PC-3 (cell line): ENCODE data around the gene ZDHHC24. TPM values are rescaled to one million over a fixed set of nuclear protein-coding genes. Genes with fewer than 3 reads are reported as not detected.

Source experiments
- ATAC-seq: fragments of 200-7000 bp; cut with Tn5 transposase; 2 replicates; pipeline ENCODE4 v1.9.1; 2020; ENCODE audit warnings: mild to moderate bottlenecking, moderate library complexity
- BruUV-seq: library from RNA; stranded (reverse); fragments of 400-500 nt; replicated peaks from 2 replicates; lab custom pipeline; 2021; lab: Mats Ljungman, UMichigan
- CTCF ChIA-PET: fragments of 300-600 bp; sonication (Branson Sonifier 250); formaldehyde crosslinking; loops from one replicate; lab custom pipeline; 2022; ENCODE audit warnings: antibody characterized with exemption; lab: Charles Lee
- POLR2A ChIA-PET: fragments of 300-600 bp; sonication (Branson Sonifier 250); formaldehyde crosslinking; loops from one replicate; lab custom pipeline; 2022; ENCODE audit warnings: antibody characterized with exemption; ENCODE audit not compliant: unreplicated experiment; lab: Charles Lee
- DNase-seq: peaks from one replicate; pipeline ENCODE4 v3.0.0-alpha.2; 2015
- H2AFZ ChIP-seq: fragments of 300-600 bp; sonication (generic); 2 replicates; pipeline ENCODE4 v1.6.0; 2016; ENCODE audit warnings: antibody characterized with exemption, low read length
- H3F3A ChIP-seq: fragments of 300-600 bp; sonication (generic); one replicate; pipeline ENCODE4 v1.6.0; 2017; ENCODE audit warnings: antibody characterized with exemption, low read length, control low read depth, mild to moderate bottlenecking; ENCODE audit not compliant: unreplicated experiment
- H3K27ac ChIP-seq: fragments of 300-600 bp; sonication (generic); 2 replicates; pipeline ENCODE4 v1.5.1; 2016; ENCODE audit warnings: mild to moderate bottlenecking, low read length
- H3K27me3 ChIP-seq: fragments of 300-600 bp; sonication (generic); 2 replicates; pipeline ENCODE4 v1.6.1; 2016; ENCODE audit warnings: low read length, mixed read lengths
- H3K36me3 ChIP-seq: fragments of 300-600 bp; sonication (generic); 2 replicates; pipeline ENCODE4 v1.6.1; 2016; ENCODE audit warnings: low read depth, mixed run types, low read length, mixed read lengths
- H3K4me1 ChIP-seq: fragments of 300-600 bp; sonication (generic); 2 replicates; pipeline ENCODE4 v1.5.1; 2016; ENCODE audit warnings: low read length; ENCODE audit not compliant: insufficient read depth
- H3K4me2 ChIP-seq: fragments of 300-600 bp; sonication (generic); 2 replicates; pipeline ENCODE4 v1.6.0; 2016; ENCODE audit warnings: low read length
- H3K4me3 ChIP-seq: fragments of 300-600 bp; sonication (generic); 2 replicates; pipeline ENCODE4 v1.5.1; 2016; ENCODE audit warnings: mild to moderate bottlenecking, low read length, mixed read lengths
- H3K79me2 ChIP-seq: fragments of 300-600 bp; sonication (generic); 2 replicates; pipeline ENCODE4 v1.6.1; 2017; ENCODE audit warnings: low read length, mixed read lengths
- H3K9ac ChIP-seq: fragments of 300-600 bp; sonication (generic); 2 replicates; pipeline ENCODE4 v1.6.0; 2016; ENCODE audit warnings: mild to moderate bottlenecking, low read length
- H3K9me2 ChIP-seq: fragments of 300-600 bp; sonication (generic); replicated peaks from 2 replicates; pipeline ENCODE4 v1.6.1; 2016; ENCODE audit warnings: mixed run types, low read length, mixed read lengths
- H3K9me3 ChIP-seq: fragments of 300-600 bp; sonication (generic); 2 replicates; pipeline ENCODE4 v1.6.1; 2016; ENCODE audit warnings: low read length, mixed read lengths
- H4K20me1 ChIP-seq: fragments of 300-600 bp; sonication (generic); 2 replicates; pipeline ENCODE4 v1.6.1; 2016; ENCODE audit warnings: low read length, mixed read lengths
- EZH2 ChIP-seq: fragments of 300-600 bp; sonication (generic); IDR thresholded peaks from one replicate; pipeline ENCODE4 v1.6.1; 2017; ENCODE audit warnings: antibody characterized with exemption, mild to moderate bottlenecking, low read length; ENCODE audit not compliant: unreplicated experiment
- EZH2phosphoT487 ChIP-seq: fragments of 300-600 bp; sonication (generic); IDR thresholded peaks from 2 replicates; pipeline ENCODE4 v1.6.1; 2018; ENCODE audit warnings: mild to moderate bottlenecking, antibody characterized with exemption, low read length, borderline replicate concordance
- intact Hi-C: fragments of 100-400 bp; cut with micrococcal nuclease; formaldehyde crosslinking; loops from 2 replicates; pipeline ENCODE4 v1.9.0; 2023
- total RNA-seq: library from RNA; depleted of rRNA; stranded (reverse); fragments of >200 nt; gene quantifications from 2 replicates; pipeline ENCODE4 v1.2.3, GENCODE V29; 2014
- TF ChIP-seq, protein P1 (sequence below): fragments of 300-600 bp; sonication (generic); conservative IDR thresholded peaks from 2 replicates; pipeline ENCODE4 v1.5.1; 2017; ENCODE audit warnings: antibody characterized with exemption, low read depth, mild to moderate bottlenecking, low read length

The ZDHHC24 gene
- total RNA-seq, 1 experiment from 2014 or later: 15.1 TPM

- Histone ChIP-seq H3K9me2 (no peaks in the 10 kb centered on the region), H3K4me2 (peak within 1 kb of the TSS; percentile 91), H3K79me2 (peaks cover 22% of the 10 kb centered on the region), H3K36me3 (no peaks in the 10 kb centered on the region), H3K9me3 (no peaks in the 10 kb centered on the region), H3K27me3 (no peaks in the 10 kb centered on the region), H3F3A (no peaks in the 10 kb centered on the region), H3K27ac (no peak within 1 kb of the TSS), H3K4me1 (peaks cover 15% of the 10 kb centered on the region), H3K4me3 (peak within 1 kb of the TSS; percentile 77), H4K20me1 (no peaks in the 10 kb centered on the region), H3K9ac (peak within 1 kb of the TSS; percentile 77), H2AFZ (peak within 1 kb of the TSS; percentile 88)
- CTCF ChIA-PET: interaction anchor here (0.5 to 0.8 kb wide), 6 partner anchors 19 to 154 kb away, joined by 3 to 10 read pairs (median 4); partner anchors contain the start of genes MRPL11 and RBM4
- no TSS peak for BruUV-seq
- intact Hi-C loops: loop anchor here (1.0 to 2.0 kb wide), 3 partner anchors 24 to 86 kb away; partner anchors contain the start of genes ACTN3, RBM14 and ZDHHC24
- TF ChIP-seq EZH2: no peak
- TF ChIP-seq, protein P1, sequence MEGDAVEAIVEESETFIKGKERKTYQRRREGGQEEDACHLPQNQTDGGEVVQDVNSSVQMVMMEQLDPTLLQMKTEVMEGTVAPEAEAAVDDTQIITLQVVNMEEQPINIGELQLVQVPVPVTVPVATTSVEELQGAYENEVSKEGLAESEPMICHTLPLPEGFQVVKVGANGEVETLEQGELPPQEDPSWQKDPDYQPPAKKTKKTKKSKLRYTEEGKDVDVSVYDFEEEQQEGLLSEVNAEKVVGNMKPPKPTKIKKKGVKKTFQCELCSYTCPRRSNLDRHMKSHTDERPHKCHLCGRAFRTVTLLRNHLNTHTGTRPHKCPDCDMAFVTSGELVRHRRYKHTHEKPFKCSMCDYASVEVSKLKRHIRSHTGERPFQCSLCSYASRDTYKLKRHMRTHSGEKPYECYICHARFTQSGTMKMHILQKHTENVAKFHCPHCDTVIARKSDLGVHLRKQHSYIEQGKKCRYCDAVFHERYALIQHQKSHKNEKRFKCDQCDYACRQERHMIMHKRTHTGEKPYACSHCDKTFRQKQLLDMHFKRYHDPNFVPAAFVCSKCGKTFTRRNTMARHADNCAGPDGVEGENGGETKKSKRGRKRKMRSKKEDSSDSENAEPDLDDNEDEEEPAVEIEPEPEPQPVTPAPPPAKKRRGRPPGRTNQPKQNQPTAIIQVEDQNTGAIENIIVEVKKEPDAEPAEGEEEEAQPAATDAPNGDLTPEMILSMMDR: peak; percentile 83
- peak; percentile 99 for DNase-seq
- POLR2A ChIA-PET: interaction anchor here (0.6 kb wide), 2 partner anchors 24 to 977 kb away, joined by 3 to 8 read pairs; no protein-coding TSS in a partner anchor
- ATAC-seq: peak; percentile 99
Measured at GRCh38 chr11:66592457-66593302, 46.8 kb upstream of the ZDHHC24 start, which contains the start of the genes CCDC87 and CCS. CCDC87 (minus strand) TSS chr11:66593063; CDS start chr11:66593015, 48 bp downstream. CCS (plus strand) TSS chr11:66593185; CDS start chr11:66593262, 77 bp downstream.

DNA sequence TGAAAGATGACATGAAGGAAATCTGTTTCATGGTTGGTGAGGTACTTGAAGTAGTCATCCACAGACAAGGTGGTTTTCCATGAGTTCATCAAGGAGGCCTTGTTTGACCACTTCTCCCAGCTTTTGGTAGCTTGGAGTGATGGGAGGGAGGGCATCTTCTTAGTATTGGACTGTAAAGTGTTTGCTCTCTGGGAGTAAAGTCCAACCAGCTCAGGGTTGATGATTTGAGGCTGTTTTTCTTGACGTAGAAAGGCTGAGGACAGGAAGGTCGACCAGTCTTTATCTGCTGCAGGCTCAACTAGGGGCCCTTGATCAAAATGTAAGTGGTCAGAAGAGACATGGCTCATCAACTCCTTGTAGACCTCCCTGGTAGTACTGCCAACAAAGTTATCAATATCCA is 45.3 kb upstream of the ZDHHC24 start:
- ATAC-seq (no peak), DNase-seq (no peak)
- no peaks in the 10 kb centered on the region for H3K9me2 ChIP-seq
- H3K79me2 ChIP-seq: peaks cover 22% of the 10 kb centered on the region
- H3F3A ChIP-seq: no peaks in the 10 kb centered on the region
- intact Hi-C loops: no loop called here
- H3K4me1 ChIP-seq: peaks cover 15% of the 10 kb centered on the region
- BruUV-seq: no TSS peak
- ChIA-PET CTCF (no interaction called here), POLR2A (no interaction called here)
- H3K27ac ChIP-seq: no peak overlapping the region
- no peak overlapping the region for H3K4me2 ChIP-seq
- no peak overlapping the region for H3K4me3 ChIP-seq
- no peaks in the 10 kb centered on the region for H3K36me3 ChIP-seq
- no peak overlapping the region for H3K9ac ChIP-seq
- H3K27me3 ChIP-seq: no peaks in the 10 kb centered on the region
- H3K9me3 ChIP-seq: no peaks in the 10 kb centered on the region
- TF ChIP-seq EZH2phosphoT487 (no peak), EZH2 (no peak)
- TF ChIP-seq, protein P1: no peak
- H4K20me1 ChIP-seq: no peaks in the 10 kb centered on the region
- H2AFZ ChIP-seq: no peak overlapping the region
